Measurements from ENCODE around the gene ALG14.

GRCh38 chr1:94992161-94992560, 80.6 kb downstream of the ALG14 start:
- TF ChIP-seq JUN (IDR thresholded peaks at IDR 0.05; ENCODE audit: borderline replicate concordance, insufficient read depth, insufficient read length, low read depth) (no peak), POLR2A (IDR thresholded peaks at IDR 0.05; ENCODE audit: low read depth, low read length) (no peak)

All from endothelial cell of umbilical vein (primary cell).